ENCODE results near the gene HSD3B1.
"Not testable (repeated sequence)": the region's sequence is repeated elsewhere in the genome, so short reads cannot be mapped to it uniquely, and the experiment has no call there.

The HSD3B1 gene

DNA sequence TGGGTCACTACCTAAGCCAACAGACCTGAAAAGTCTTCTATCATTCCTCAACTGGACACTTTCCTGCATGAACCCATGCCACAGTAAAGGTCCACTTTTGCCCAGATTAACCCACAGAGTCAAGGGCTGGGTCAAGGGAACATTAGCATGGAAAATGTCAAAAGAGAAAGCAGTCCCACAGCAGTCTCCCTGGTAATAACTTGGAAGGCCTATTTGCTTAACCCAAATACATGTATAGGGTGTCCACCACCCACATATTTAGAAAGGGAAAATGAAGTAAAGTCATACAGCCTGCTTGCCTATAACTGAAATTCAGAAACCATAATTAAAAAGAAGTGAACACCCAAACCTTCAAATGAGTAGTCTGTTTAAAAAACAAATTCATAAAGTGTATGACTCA lies 16.1 kb upstream of the HSD3B1 start:
- H3K27ac ChIP-seq: no peak overlapping the region
- no peak for TF ChIP-seq ZFX (IDR thresholded peaks at IDR 0.05; ENCODE audit: borderline replicate concordance)
- TF ChIP-seq, protein P1, sequence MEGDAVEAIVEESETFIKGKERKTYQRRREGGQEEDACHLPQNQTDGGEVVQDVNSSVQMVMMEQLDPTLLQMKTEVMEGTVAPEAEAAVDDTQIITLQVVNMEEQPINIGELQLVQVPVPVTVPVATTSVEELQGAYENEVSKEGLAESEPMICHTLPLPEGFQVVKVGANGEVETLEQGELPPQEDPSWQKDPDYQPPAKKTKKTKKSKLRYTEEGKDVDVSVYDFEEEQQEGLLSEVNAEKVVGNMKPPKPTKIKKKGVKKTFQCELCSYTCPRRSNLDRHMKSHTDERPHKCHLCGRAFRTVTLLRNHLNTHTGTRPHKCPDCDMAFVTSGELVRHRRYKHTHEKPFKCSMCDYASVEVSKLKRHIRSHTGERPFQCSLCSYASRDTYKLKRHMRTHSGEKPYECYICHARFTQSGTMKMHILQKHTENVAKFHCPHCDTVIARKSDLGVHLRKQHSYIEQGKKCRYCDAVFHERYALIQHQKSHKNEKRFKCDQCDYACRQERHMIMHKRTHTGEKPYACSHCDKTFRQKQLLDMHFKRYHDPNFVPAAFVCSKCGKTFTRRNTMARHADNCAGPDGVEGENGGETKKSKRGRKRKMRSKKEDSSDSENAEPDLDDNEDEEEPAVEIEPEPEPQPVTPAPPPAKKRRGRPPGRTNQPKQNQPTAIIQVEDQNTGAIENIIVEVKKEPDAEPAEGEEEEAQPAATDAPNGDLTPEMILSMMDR (IDR thresholded peaks at IDR 0.05): no peak

DNA sequence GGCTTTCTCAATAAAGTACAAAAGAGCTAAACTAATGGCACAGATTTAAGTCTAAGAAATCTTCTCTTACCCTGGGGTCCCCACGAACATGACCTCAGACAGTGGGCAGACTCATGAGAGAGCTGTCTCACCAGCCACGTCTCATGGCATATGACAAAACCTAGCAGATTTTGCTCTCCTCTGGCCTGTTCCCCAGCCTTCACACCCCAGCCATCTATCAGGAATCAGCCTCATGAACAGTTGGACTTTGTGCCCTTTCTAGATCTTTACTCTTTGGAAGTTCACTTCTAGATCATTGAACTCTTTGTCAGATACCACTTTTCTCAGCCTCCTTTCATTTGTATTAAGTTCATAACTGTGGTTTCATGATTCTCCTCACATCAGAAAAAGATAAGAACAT lies 14.2 kb upstream of the HSD3B1 start:
- TF ChIP-seq, protein P1 (IDR thresholded peaks at IDR 0.05): no peak
- TF ChIP-seq ZFX (IDR thresholded peaks at IDR 0.05; ENCODE audit: borderline replicate concordance): no peak
- H3K27ac ChIP-seq: no peak overlapping the region

DNA sequence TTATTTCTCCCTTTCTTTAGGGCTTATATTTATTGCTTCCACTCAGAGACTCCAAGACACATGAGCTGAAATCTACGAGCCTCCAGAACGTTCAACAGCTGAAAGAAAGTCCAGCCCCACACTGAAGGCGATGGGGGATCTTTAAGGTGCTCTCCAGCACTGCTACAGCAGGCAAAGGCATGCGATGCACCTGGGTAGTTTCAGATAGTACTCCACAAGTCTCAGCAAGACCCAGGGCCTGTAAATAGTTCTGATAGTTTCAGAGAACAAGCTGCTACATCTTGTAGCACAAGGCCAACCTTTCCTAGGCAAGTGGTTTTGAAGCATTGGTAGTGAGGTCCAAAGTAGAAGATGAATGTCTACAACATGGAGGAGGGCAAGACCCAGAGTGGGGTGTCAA lies 2.2 kb upstream of the HSD3B1 start:
- TF ChIP-seq ZFX (IDR thresholded peaks at IDR 0.05; ENCODE audit: borderline replicate concordance): no peak
- TF ChIP-seq, protein P1 (IDR thresholded peaks at IDR 0.05): no peak

DNA sequence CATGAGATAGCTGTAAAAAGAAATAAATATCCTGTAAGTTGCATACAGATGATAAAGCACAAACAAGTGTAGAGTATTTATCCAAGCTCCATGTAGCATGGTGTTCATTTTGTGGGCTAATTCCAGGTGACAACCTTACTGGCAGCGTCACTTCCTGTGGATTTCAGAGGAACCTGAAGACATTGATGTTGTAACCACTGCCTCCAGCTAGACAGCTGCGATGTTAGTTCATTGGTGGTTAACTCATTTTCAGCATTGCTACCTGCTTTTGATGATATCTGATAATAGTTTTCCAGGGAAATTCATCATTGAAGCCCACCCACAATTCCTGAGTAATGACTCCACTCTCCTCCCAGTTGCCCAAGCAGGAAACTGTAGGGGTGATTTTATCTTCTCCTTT lies 3.0 kb downstream of the HSD3B1 start:
- H3K27ac ChIP-seq: no peak overlapping the region
- TF ChIP-seq, protein P1 (IDR thresholded peaks at IDR 0.05): no peak
- no peak for TF ChIP-seq ZFX (IDR thresholded peaks at IDR 0.05; ENCODE audit: borderline replicate concordance)

More for the DNA sequence above, 2.2 kb upstream of the HSD3B1 start:
- H3K27ac ChIP-seq: no peak overlapping the region

DNA sequence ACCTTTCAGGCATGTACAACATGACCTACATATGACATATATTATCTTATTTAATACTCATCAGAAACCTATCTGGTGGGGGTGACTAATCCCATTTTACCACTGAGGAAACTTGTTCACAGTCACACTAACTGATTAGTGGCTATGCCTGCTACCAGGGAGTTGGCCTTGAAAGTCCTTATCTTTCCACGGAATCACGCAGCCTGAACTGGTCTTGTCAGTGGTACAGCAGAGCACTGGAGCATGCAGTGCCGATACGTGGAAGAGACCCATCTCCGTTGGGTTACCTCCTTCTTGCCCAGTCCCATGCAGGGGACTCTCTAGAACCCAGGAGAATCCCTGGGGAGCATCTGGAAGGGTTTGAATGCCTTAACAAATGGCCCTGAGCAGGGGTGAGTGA lies 8.2 kb downstream of the HSD3B1 start:
- H3K27ac ChIP-seq: no peak overlapping the region
- TF ChIP-seq, protein P1 (IDR thresholded peaks at IDR 0.05): no peak
- no peak for TF ChIP-seq ZFX (IDR thresholded peaks at IDR 0.05; ENCODE audit: borderline replicate concordance)

DNA sequence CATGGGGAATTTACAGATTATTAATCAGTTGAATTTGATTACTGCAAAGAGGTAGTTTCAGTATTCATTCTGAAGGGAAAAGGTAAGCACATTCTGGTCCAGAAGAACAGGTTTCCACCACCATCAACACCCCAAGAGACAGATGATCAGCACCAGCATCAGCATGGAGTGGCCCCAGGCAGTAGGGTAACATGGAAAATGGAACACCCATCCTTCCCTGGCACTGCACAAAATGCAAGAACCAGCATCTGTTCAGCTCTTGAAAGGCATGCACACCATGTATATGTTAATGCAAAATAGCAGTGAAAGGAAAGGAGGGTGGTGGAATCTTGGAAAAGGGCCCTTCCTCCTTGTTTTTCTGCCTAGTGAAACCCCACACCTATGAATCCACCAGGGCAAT lies 9.2 kb downstream of the HSD3B1 start:
- TF ChIP-seq, protein P1 (IDR thresholded peaks at IDR 0.05): no peak
- TF ChIP-seq ZFX (IDR thresholded peaks at IDR 0.05; ENCODE audit: borderline replicate concordance): no peak
- no peak overlapping the region for H3K27ac ChIP-seq

DNA sequence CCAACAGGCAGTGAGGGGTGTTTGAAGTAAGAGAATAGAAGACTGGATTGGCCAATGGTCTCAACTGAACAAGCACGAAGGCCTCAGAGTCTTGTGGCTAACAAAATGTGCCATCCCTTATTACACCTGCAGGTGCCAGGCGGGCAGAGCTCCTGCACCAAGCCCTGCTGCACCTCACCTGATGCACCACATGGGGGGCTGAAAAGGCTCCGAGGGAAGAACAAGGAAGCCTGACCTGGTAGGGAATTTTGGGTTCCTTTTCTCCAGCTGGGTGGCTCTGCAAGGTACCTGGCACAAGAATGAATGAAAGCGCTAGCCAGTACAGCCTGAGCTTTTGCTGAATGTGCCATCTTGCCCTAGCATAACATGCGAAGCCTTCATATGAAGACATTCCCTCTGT lies 9.7 kb downstream of the HSD3B1 start:
- no peak for TF ChIP-seq ZFX (IDR thresholded peaks at IDR 0.05; ENCODE audit: borderline replicate concordance)
- TF ChIP-seq, protein P1 (IDR thresholded peaks at IDR 0.05): no peak

DNA sequence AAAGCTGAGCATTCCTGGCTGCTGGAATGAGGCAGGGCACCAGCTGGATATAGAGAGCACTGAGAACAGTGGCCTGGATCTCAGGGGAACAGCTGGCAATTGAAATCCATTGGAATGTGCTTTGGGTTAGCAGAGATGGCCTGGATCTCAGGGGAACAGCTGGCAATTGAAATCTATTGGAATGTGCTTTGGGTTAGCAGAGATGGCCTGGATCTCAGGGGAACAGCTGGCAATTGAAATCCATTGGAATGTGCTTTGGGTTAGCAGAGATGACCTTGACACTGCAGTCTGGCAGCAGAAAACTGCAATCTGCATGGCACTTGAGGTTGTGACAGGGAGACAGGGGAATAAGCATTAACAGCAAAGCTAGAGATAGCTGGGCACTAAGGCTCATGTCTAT lies 10.7 kb downstream of the HSD3B1 start:
- not testable (repeated sequence) for H3K27ac ChIP-seq

More for the DNA sequence above, 9.7 kb downstream of the HSD3B1 start:
- H3K27ac ChIP-seq: no peak overlapping the region
